Endothelial cell of umbilical vein (primary cell): ENCODE data around the gene MSANTD7. TPM values are rescaled to one million over a fixed set of nuclear protein-coding genes. Genes with fewer than 3 reads are reported as not detected.

Experiments used
- BruUV-seq: library from RNA; stranded (reverse); fragments of 400-500 nt; replicated peaks from 2 replicates; lab custom pipeline; 2021; lab: Mats Ljungman, UMichigan
- CTCF ChIA-PET: fragments of 300-600, 350-600 bp; sonication (Branson Sonifier 250); formaldehyde crosslinking; loops from one replicate; lab custom pipeline; 2021; ENCODE audit warnings: antibody characterized with exemption, inconsistent platforms; lab: Charles Lee
- POLR2A ChIA-PET: fragments of 300-600, 350-600 bp; sonication (Branson Sonifier 250); formaldehyde crosslinking; loops from one replicate; lab custom pipeline; 2021; ENCODE audit warnings: antibody characterized with exemption, inconsistent platforms; lab: Charles Lee
- DNase-seq: peaks from one replicate; pipeline ENCODE4 v3.0.0-alpha.2; 2011; ENCODE audit warnings: low read depth, low spot score
- FAIRE-seq: peaks from 2 replicates; lab custom pipeline; 2011; peaks lifted over from hg19 to GRCh38; lab: Jason Lieb, UNC
- H2AFZ ChIP-seq: 2 replicates; pipeline ENCODE4 v1.6.0; 2012; ENCODE audit warnings: low read depth, low read length, control low read depth, inconsistent platforms
- H3K27ac ChIP-seq: 2 replicates; pipeline ENCODE4 v1.5.1; 2011; ENCODE audit warnings: low read depth, mild to moderate bottlenecking, control low read depth, low read length, moderate library complexity; ENCODE audit not compliant: insufficient read depth
- H3K27me3 ChIP-seq, 2 experiments: 2 replicates each; pipeline versions ENCODE4 v1.6.0 to v1.6.1; 2011; ENCODE audit warnings: low read length in 2 of 2, mixed read lengths in 1 of 2; ENCODE audit not compliant: control insufficient read depth in 2 of 2, insufficient read depth in 2 of 2
- H3K36me3 ChIP-seq, 2 experiments: 2 replicates in 1 of 2; 3 replicates in 1 of 2; pipeline ENCODE4 v1.5.1; 2011; ENCODE audit warnings: low read length in 2 of 2, mild to moderate bottlenecking in 1 of 2, moderate library complexity in 1 of 2; ENCODE audit not compliant: control insufficient read depth in 2 of 2, insufficient read depth in 2 of 2; ENCODE audit errors: extremely low read depth in 1 of 2
- H3K4me1 ChIP-seq: 3 replicates; pipeline ENCODE4 v1.5.1; 2011; ENCODE audit warnings: mild to moderate bottlenecking, low read length; ENCODE audit not compliant: control insufficient read depth, insufficient read depth; ENCODE audit errors: extremely low read depth
- H3K4me2 ChIP-seq: 2 replicates; pipeline ENCODE4 v1.6.1; 2011; ENCODE audit warnings: low read length, control low read depth, mixed read lengths; ENCODE audit not compliant: insufficient read depth
- H3K4me3 ChIP-seq, 3 experiments: fragments of 200-600 bp in 1 of 3; sonication (generic), shearing (Covaris generic) in 1 of 3; replicated peaks in 1 of 3; 2 replicates each; pipeline ENCODE4 v1.5.1; 2011 to 2016; ENCODE audit warnings: control low read depth in 3 of 3, low read length in 3 of 3, mild to moderate bottlenecking in 2 of 3, inconsistent platforms in 1 of 3, low read depth in 1 of 3, moderate library complexity in 1 of 3; ENCODE audit not compliant: insufficient read depth in 1 of 3
- H3K79me2 ChIP-seq: 2 replicates; pipeline ENCODE4 v1.6.0; 2012; ENCODE audit warnings: low read length, inconsistent platforms; ENCODE audit not compliant: control insufficient read depth, insufficient read depth
- H3K9ac ChIP-seq: replicated peaks from 2 replicates; pipeline ENCODE3; 2011; ENCODE audit warnings: low read length, control low read depth; ENCODE audit not compliant: insufficient read depth; ENCODE audit errors: extremely low read depth
- H3K9me1 ChIP-seq: replicated peaks from 3 replicates; pipeline ENCODE4 v1.6.0; 2011; ENCODE audit warnings: mild to moderate bottlenecking, low read length; ENCODE audit not compliant: control insufficient read depth, insufficient read depth; ENCODE audit errors: extremely low read depth
- H3K9me3 ChIP-seq: replicated peaks from 2 replicates; pipeline ENCODE4 v1.5.1; 2012; ENCODE audit warnings: low read length, inconsistent platforms; ENCODE audit not compliant: control insufficient read depth, insufficient read depth
- H4K20me1 ChIP-seq: replicated peaks from 2 replicates; pipeline ENCODE3; 2011; ENCODE audit warnings: mild to moderate bottlenecking, low read length; ENCODE audit not compliant: control insufficient read depth, insufficient read depth; ENCODE audit errors: extremely low read depth
- EZH2 ChIP-seq: IDR thresholded peaks from 2 replicates; pipeline ENCODE4 v1.6.1; 2012; ENCODE audit warnings: borderline replicate concordance, low read depth, mild to moderate bottlenecking, moderate library complexity, low read length, inconsistent platforms; ENCODE audit not compliant: severe bottlenecking
- FOS ChIP-seq: IDR thresholded peaks from 2 replicates; pipeline ENCODE4 v1.6.1; 2011; ENCODE audit warnings: mild to moderate bottlenecking, low read length, moderate library complexity, borderline replicate concordance; ENCODE audit not compliant: insufficient read depth
- GATA2 ChIP-seq: IDR thresholded peaks from 2 replicates; pipeline ENCODE4 v1.7.0; 2011; ENCODE audit warnings: low read depth, mild to moderate bottlenecking, moderate library complexity, mixed read lengths, low read length; ENCODE audit not compliant: insufficient read length, insufficient read depth
- JUN ChIP-seq: IDR thresholded peaks from 2 replicates; pipeline ENCODE4 v1.6.1; 2011; ENCODE audit warnings: borderline replicate concordance, low read depth; ENCODE audit not compliant: insufficient read length, insufficient read depth
- MYC ChIP-seq: IDR thresholded peaks from one replicate; pipeline ENCODE4 v1.6.1; 2011; ENCODE audit warnings: mild to moderate bottlenecking, low read depth, low read length
- POLR2A ChIP-seq: IDR thresholded peaks from 2 replicates; pipeline ENCODE4 v1.6.1; 2012; ENCODE audit warnings: low read depth, mild to moderate bottlenecking, control low read depth, low read length
- POLR2AphosphoS5 ChIP-seq: IDR thresholded peaks from 2 replicates; pipeline ENCODE4 v1.6.1; 2012; ENCODE audit warnings: low read depth, mild to moderate bottlenecking, control low read depth, low read length, moderate library complexity; ENCODE audit not compliant: insufficient read depth
- dilution Hi-C: fragments of 300-500 bp; cut with MboI; formaldehyde crosslinking; loops from one replicate; pipeline ENCODE4 v1.15.0; 2019; ENCODE audit warnings: low sequenced_read_pairs; ENCODE audit not compliant: extremely low pct_ligation_motif_present
- intact Hi-C: fragments of 100-400 bp; cut with micrococcal nuclease; formaldehyde crosslinking; loops from one replicate; pipeline ENCODE4 v1.10.0; 2022
- polyA plus RNA-seq, 4 experiments: library from polyadenylated mRNA; depleted of rRNA in 3 of 4; stranded (reverse) in 3 of 4; unstranded in 1 of 4; fragments of >200 nt; gene quantifications; 2 replicates each; pipeline versions ENCODE4 v1.2.1 to v1.2.3, GENCODE V29; 2011 to 2012; ENCODE audit warnings: missing spikeins in 1 of 4
- total RNA-seq: library from RNA; stranded (reverse); gene quantifications from 2 replicates; pipeline ENCODE4 v1.2.3, GENCODE V29; 2021
- TF ChIP-seq, protein P1 (sequence below): IDR thresholded peaks from 2 replicates; pipeline ENCODE4 v1.6.1; 2011; ENCODE audit not compliant: insufficient read depth, insufficient read length
- TF ChIP-seq, protein P2 (sequence below), 2 donors: IDR thresholded peaks; 1 replicate in 1 of 2; 2 replicates in 1 of 2; pipeline ENCODE4 v1.5.1; 2011; ENCODE audit warnings: low read length in 2 of 2, mild to moderate bottlenecking in 2 of 2, moderate library complexity in 2 of 2, control low read depth in 1 of 2, inconsistent platforms in 1 of 2, low read depth in 1 of 2; ENCODE audit not compliant: insufficient read depth in 1 of 2; ENCODE audit errors: extremely low read depth in 1 of 2

The MSANTD7 gene
- total and polyA plus RNA-seq, 2 donors (not counting 3 experiments of a cell fraction or from before 2014, with no cell fraction given): 4.8 to 13.1 TPM

DNA sequence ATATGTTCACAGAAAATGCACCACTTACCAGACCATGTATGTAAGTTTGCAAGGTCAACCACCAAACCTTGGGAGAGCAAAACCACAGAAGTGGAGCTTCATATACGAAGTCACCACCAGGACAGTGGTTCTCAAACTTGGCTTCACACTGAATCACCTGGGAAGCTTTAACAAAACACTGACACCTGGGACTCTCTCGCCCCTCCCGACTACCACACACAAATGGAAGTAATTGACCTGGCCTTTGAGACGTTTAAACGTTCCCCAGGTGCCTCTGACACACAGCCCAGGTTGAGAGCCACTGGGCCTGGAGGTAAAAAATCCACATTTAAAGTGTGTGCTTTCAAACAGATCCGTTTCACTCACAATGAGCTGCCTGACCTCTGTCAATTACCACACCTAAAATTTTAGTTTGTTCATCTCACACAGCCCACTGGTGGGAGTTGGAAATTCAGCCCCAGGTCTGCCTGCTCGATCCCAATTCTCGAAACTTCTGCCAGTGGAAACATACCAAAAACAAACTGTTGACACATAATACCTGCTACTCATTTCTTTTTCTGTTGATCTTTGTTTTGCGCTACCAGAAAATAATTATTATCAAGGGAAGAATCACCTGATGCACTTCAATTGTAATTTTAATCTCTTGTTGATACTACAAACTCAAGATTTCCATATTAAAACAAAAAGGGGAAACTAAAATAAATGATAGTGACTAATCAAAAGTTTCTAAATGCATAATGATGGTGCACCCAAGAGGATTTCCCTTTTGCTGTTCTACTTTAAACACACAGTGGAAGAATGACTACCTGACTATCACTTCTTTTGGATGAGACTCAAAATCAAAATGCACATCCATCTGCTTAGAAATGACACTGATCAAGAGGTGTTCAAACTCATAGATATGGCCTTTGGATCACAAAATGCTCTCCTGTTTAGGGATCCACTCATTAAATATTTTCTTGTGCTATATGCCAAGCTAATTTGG is 26.8 kb upstream of the MSANTD7 start:
- intact Hi-C loops: no loop called here
- H3K36me3 ChIP-seq: no peaks in the 10 kb centered on the region
- no peak overlapping the region for H3K27ac ChIP-seq
- no peak overlapping the region for H3K9ac ChIP-seq
- H3K27me3 ChIP-seq: no peaks in the 10 kb centered on the region
- H3K79me2 ChIP-seq: no peaks in the 10 kb centered on the region
- dilution Hi-C loops: no loop called here
- no peak overlapping the region for H3K4me2 ChIP-seq
- H2AFZ ChIP-seq: no peak overlapping the region
- CTCF ChIA-PET: interaction anchor here (1.1 to 1.3 kb wide), 2 partner anchors 12 to 211 kb away, joined by 3 to 4 read pairs; no protein-coding TSS in a partner anchor
- H3K4me1 ChIP-seq: no peaks in the 10 kb centered on the region
- TF ChIP-seq EZH2 (no peak), FOS (no peak), POLR2A (no peak), POLR2AphosphoS5 (no peak), GATA2 (no peak), JUN (no peak), MYC (no peak)
- TF ChIP-seq, protein P1, sequence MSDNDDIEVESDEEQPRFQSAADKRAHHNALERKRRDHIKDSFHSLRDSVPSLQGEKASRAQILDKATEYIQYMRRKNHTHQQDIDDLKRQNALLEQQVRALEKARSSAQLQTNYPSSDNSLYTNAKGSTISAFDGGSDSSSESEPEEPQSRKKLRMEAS: no peak
- TF ChIP-seq, protein P2, sequence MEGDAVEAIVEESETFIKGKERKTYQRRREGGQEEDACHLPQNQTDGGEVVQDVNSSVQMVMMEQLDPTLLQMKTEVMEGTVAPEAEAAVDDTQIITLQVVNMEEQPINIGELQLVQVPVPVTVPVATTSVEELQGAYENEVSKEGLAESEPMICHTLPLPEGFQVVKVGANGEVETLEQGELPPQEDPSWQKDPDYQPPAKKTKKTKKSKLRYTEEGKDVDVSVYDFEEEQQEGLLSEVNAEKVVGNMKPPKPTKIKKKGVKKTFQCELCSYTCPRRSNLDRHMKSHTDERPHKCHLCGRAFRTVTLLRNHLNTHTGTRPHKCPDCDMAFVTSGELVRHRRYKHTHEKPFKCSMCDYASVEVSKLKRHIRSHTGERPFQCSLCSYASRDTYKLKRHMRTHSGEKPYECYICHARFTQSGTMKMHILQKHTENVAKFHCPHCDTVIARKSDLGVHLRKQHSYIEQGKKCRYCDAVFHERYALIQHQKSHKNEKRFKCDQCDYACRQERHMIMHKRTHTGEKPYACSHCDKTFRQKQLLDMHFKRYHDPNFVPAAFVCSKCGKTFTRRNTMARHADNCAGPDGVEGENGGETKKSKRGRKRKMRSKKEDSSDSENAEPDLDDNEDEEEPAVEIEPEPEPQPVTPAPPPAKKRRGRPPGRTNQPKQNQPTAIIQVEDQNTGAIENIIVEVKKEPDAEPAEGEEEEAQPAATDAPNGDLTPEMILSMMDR (IDR thresholded peaks at IDR 0.05; ENCODE audit: extremely low read depth in 1 of 2, insufficient read depth in 1 of 2, low read depth in 1 of 2, low read length in 2 of 2): no peak
- no peak for FAIRE-seq
- POLR2A ChIA-PET: no interaction called here
- no peak for DNase-seq
- H3K4me3 ChIP-seq: no peak overlapping the region
- no peaks in the 10 kb centered on the region for H3K9me3 ChIP-seq
- BruUV-seq: no TSS peak
- no peaks in the 10 kb centered on the region for H3K9me1 ChIP-seq
- no peaks in the 10 kb centered on the region for H4K20me1 ChIP-seq
